ENCODE results near the gene DNAJC11.
A peak's percentile ranks its signal among the peaks of the same experiment; 100 is the strongest.
"Not testable (repeated sequence)": the region's sequence is repeated elsewhere in the genome, so short reads cannot be mapped to it uniquely, and the experiment has no call there.

DNAJC11 gene

GRCh38 chr1:6651909-6652308, 49.7 kb downstream of the DNAJC11 start:
- DNase-seq (ENCODE audit: low read depth) = no peak

GRCh38 chr1:6648556-6648955, 53.1 kb downstream of the DNAJC11 start:
- no peak for DNase-seq (ENCODE audit: low read depth)

- DNase-seq (ENCODE audit: low read depth) = peak; percentile 56
These were observed 55.0 kb downstream of the DNAJC11 start for GRCh38 chr1:6646499-6647148.

- DNase-seq (ENCODE audit: low read depth) = no peak
These were observed 56.6 kb downstream of the DNAJC11 start for GRCh38 chr1:6645018-6645417.

GRCh38 chr1:6640867-6641266, 60.7 kb downstream of the DNAJC11 start:
- DNase-seq (ENCODE audit: low read depth) = not testable (repeated sequence)

- peak; percentile 31 for DNase-seq (ENCODE audit: low read depth)
These were observed 63.4 kb downstream of the DNAJC11 start for GRCh38 chr1:6638226-6638625.

GRCh38 chr1:6637770-6638169, 63.8 kb downstream of the DNAJC11 start:
- DNase-seq (ENCODE audit: low read depth) = no peak

GRCh38 chr1:6636778-6637177, 64.8 kb downstream of the DNAJC11 start:
- DNase-seq (ENCODE audit: low read depth) = not testable (repeated sequence)

- no peak for DNase-seq (ENCODE audit: low read depth)
These were observed 65.5 kb downstream of the DNAJC11 start for GRCh38 chr1:6635910-6636760.

GRCh38 chr1:6635161-6635909, 66.3 kb downstream of the DNAJC11 start:
- DNase-seq (ENCODE audit: low read depth) = no peak

- DNase-seq (ENCODE audit: low read depth) = peak; percentile 39
These were observed 67.1 kb downstream of the DNAJC11 start for GRCh38 chr1:6634371-6635052.

- DNase-seq (ENCODE audit: low read depth) = no peak
These were observed 68.8 kb downstream of the DNAJC11 start for GRCh38 chr1:6632588-6633514.

GRCh38 chr1:6631058-6631457, 70.6 kb downstream of the DNAJC11 start:
- DNase-seq (ENCODE audit: low read depth) = no peak

GRCh38 chr1:6630027-6630426, 71.6 kb downstream of the DNAJC11 start:
- DNase-seq (ENCODE audit: low read depth) = no peak

- no peak for DNase-seq (ENCODE audit: low read depth)
These were observed 72.6 kb downstream of the DNAJC11 start for GRCh38 chr1:6628971-6629479.

GRCh38 chr1:6627841-6628545, 73.6 kb downstream of the DNAJC11 start:
- no peak for DNase-seq (ENCODE audit: low read depth)

- no peak for DNase-seq (ENCODE audit: low read depth)
These were observed 74.6 kb downstream of the DNAJC11 start for GRCh38 chr1:6627031-6627430.

- peak; percentile 59 for DNase-seq (ENCODE audit: low read depth)
These were observed 75.9 kb downstream of the DNAJC11 start for GRCh38 chr1:6625584-6626149.

- DNase-seq (ENCODE audit: low read depth) = peak; percentile 94
These were observed 76.7 kb downstream of the DNAJC11 start, which contains the start of gene THAP3 for GRCh38 chr1:6624710-6625583. TSS of gene THAP3 (plus strand) at chr1:6624868. CDS start at chr1:6625219, 351 bp downstream.
